ENCODE results near the gene LYRM1.

- TF ChIP-seq EZH2phosphoT487 (IDR thresholded peaks at IDR 0.05; ENCODE audit: unreplicated experiment): no peak
- no peak for TF ChIP-seq CTCF (conservative IDR thresholded peaks at IDR 0.05; ENCODE audit: low read depth in 2 of 2)
- TF ChIP-seq POLR2AphosphoS5 (IDR thresholded peaks at IDR 0.05; ENCODE audit: low read depth): no peak
- TF ChIP-seq REST (IDR thresholded peaks at IDR 0.05; ENCODE audit: unreplicated experiment): no peak
- TF ChIP-seq EZH2 (IDR thresholded peaks at IDR 0.05; ENCODE audit: low read depth, unreplicated experiment): no peak
- TF ChIP-seq CREB1 (CRISPR knock-in tag; IDR thresholded peaks at IDR 0.05; ENCODE audit: low read depth): no peak
- TF ChIP-seq STAT1 (IDR thresholded peaks at IDR 0.05; ENCODE audit: unreplicated experiment): no peak
- no peak for TF ChIP-seq ETS1 (IDR thresholded peaks at IDR 0.05)
- TF ChIP-seq JUNB (IDR thresholded peaks at IDR 0.05; ENCODE audit: unreplicated experiment): no peak
- no peak for TF ChIP-seq ZNF331 (CRISPR knock-in tag; IDR thresholded peaks at IDR 0.05; ENCODE audit: low read depth)
- no peak for TF ChIP-seq NANOG (IDR thresholded peaks at IDR 0.05; ENCODE audit: borderline replicate concordance)
Measured at GRCh38 chr16:20867585-20867984, 33.0 kb upstream of the LYRM1 start.
